IPS-18c (cell line): ENCODE results near the gene ANTXRL.
"Not testable (repeated sequence)": the region's sequence is repeated elsewhere in the genome, so short reads cannot be mapped to it uniquely, and the experiment has no call there.

Experiments
- H3K4me3 ChIP-seq: 2 replicates; pipeline ENCODE4 v1.7.0; 2013; ENCODE audit warnings: low read depth, mild to moderate bottlenecking, low read length, moderate library complexity; ENCODE audit not compliant: insufficient read depth
- H3K9me3 ChIP-seq: one replicate; pipeline ENCODE4 v1.6.1; 2013; ENCODE audit warnings: mild to moderate bottlenecking, low read length, moderate library complexity; ENCODE audit not compliant: control insufficient read depth, insufficient read depth

ANTXRL gene

GRCh38 chr10:46286991-46287693, at the start of gene ANTXRL:
TSS of gene ANTXRL (plus strand) at chr10:46286997. CDS start at chr10:46287263, 266 bp downstream.
- no peak within 1 kb of the TSS for H3K4me3 ChIP-seq
- H3K9me3 ChIP-seq = no peaks in the 10 kb centered on the region

- Histone ChIP-seq H3K4me3 (no peak overlapping the region), H3K9me3 (no peaks in the 10 kb centered on the region)
Observed at GRCh38 chr10:46237815-46238510, 48.8 kb upstream of the ANTXRL start.

DNA sequence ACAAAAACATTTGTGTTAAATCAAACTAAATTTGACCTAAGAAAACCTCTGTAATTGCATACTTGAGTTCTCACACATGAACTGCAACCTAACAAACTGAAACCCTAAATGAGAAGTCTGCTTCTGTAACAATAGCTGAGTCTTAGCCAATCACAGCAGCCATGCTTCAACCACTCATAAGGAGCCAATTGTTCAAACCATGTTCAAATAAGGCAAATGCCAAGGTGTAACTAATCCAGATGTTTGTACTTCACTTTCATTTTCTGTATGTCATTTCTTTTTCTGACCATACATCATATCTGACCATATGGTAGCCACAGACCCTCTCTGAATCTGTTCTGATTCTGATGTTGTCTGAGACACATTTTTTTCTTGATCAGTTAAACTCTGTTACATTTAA, 47.5 kb upstream of the ANTXRL start:
- Histone ChIP-seq H3K9me3 (no peaks in the 10 kb centered on the region), H3K4me3 (no peak overlapping the region)

GRCh38 chr10:46239993-46240683, 46.7 kb upstream of the ANTXRL start:
- H3K9me3 ChIP-seq = no peaks in the 10 kb centered on the region
- no peak overlapping the region for H3K4me3 ChIP-seq

GRCh38 chr10:46240684-46241565, 45.9 kb upstream of the ANTXRL start:
- Histone ChIP-seq H3K4me3 (no peak overlapping the region), H3K9me3 (no peaks in the 10 kb centered on the region)

- Histone ChIP-seq H3K9me3 (no peaks in the 10 kb centered on the region), H3K4me3 (no peak overlapping the region)
Observed at GRCh38 chr10:46245381-46245900, 41.4 kb upstream of the ANTXRL start.

DNA sequence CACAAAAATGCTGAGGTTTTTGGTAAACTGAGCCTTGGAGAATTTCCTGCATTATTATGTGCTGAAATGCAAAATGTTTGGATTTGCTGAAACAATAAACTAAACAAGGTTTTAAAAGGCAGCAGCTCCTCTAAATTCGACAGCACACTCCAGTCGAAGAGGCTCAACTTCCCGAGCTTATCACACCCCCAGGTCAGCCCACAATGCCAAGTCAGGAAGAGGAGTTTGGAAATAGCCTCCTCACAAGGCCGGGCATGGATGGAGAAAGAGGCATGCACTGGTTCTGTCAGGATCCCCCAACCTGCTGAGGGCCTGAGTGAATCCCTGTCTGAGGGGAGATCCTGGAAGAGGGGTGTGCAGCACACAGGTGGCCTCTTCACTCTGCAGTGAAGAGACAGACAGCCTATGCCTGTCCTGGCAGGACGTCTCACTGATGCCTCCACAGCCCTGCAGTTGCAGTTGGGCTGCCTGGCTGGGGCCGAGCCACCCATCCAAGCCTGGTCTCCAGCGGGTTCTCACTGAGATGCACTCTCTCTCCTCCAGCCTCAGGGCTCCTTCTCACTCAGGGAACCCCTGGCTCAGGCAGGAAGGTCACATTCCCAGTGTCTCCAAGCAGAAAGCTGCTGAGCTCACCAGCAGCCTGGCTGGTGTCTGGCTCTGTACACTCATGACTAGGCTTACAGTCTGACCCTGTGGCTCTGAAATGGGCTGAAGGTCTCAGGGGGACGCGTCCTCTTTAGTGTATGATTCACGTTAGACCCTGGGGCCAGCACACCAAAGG, 40.2 kb upstream of the ANTXRL start:
- H3K9me3 ChIP-seq, H3K4me3 ChIP-seq: not testable (repeated sequence)

DNA sequence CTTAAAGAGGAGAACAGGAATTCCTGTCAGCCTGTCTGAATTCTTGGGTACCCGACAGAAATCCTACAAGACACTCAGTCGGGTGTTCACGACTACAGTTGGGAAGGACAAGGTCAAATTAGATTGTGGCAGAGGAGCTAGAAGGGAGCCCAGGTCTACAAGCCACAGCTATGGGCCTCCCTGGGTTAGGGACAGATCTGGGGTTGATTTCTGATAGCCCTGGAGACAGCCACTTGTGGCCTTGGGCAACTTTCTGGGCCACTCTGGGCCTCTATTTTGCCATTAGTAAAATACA, 39.7 kb upstream of the ANTXRL start:
- Histone ChIP-seq H3K4me3 (no peak overlapping the region), H3K9me3 (peaks cover 2% of the 10 kb centered on the region)

DNA sequence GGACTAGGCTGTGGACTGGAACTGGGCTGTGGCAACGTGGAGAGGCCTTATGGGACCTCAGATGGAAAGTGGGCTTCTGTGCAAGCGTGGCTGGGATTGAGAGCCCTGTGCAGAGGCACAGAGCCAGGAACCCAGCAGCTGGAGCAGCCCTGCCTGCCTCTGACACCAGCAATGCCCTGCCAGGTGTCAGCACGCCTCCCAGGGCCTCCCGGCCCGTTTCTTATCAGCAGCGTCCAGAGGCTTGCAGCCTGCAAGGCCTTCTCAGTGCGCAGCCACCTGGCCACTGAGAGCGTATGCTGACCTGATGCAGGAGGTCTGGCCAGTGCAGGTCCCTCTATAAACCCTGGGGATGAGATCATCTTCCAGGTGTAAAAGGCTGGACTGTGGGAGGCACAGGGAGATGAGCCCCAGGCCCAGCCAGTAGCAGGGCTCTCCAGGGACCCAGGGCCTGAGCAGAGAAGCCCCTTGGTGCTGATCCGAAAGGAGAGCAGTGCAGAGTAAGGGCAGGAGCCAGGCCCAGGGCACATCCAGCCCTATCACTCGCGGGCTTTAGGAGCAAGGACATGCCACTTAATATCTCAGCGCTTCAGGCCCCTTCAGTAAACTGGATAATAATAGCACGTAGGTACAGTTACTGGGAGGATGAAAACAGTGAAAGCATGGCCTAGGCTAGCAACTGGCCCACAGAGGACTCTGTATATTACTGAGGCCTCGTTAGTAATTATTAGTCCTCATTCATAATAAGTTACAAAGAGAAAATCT, 38.8 kb upstream of the ANTXRL start:
- Histone ChIP-seq H3K9me3 (peaks cover 2% of the 10 kb centered on the region), H3K4me3 (no peak overlapping the region)

DNA sequence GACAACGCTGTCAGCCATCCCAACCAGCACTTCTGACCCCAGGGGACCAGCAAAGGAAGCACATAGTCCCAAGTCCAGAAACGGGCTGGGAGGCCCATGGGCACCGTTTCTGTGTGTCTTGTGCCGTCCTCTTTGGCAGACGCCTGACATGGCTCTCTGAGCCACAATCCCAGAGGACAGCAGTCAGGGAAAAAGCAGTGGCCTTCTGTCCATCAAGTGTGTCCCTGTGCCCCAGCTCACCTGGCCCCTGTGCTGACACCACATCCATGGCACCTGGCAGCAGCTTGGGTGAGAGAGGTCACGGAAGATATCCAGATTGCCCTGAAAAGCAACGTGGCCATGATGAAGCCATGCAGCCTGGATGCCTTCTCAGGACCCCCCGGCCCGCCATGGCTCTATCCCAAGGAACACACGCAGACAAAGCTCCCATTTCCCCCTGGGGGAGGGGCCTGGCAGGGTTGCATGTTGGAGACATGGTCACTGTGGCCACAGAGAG, 38.1 kb upstream of the ANTXRL start:
- peaks cover 2% of the 10 kb centered on the region for H3K9me3 ChIP-seq
- H3K4me3 ChIP-seq = no peak overlapping the region

- H3K4me3 ChIP-seq, H3K9me3 ChIP-seq: not testable (repeated sequence)
Observed at GRCh38 chr10:46249617-46250344, 37.0 kb upstream of the ANTXRL start.

GRCh38 chr10:46250481-46250880, 36.3 kb upstream of the ANTXRL start:
- Histone ChIP-seq H3K4me3 (no peak overlapping the region), H3K9me3 (peaks cover 2% of the 10 kb centered on the region)

DNA sequence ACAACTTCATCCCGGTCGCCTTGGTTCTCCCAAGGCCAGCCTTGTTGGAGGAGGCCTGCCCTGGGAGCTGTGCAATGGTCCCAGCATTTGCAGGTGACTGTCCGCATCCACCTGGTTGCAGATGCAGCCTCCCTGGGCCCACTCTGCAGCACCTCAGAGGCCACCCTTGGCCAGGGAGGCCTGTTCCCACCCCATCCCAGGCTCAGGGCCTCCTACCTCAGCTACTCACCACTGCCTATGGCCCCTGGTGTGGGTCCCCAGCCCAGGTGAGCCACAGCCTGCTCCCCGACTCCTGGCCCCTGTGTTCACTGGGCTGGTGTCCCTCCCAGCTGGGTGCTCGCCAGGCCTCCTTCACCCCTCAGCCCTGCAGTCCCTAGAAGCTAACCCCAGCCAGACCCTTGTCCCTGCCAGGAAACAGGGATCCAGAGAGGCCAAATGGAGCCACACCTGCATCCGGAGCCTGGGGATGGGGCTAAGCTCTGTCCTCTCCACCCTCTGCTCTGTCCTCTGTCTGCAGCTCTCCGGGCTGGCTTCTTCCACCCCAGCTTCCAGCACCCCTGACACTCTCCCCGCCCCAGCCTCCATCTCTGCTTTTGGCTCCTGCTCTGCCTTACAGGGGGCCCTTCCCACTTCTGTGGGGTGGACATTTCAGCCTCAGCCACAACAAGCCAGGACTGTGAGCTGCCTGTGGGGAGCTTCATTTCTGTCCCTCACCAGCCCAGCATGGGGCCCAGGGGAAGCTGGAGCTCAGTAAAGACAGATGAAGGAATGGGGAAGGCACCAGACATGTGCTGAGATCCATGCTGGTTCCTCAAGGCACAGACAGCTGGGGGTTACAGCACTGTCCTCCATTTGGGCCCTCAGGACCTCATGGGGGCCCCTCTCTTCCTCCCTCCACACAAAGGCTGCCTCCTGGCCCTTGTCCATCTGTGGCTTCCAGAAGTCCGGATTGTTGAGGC, 35.6 kb upstream of the ANTXRL start:
- peaks cover 2% of the 10 kb centered on the region for H3K9me3 ChIP-seq
- H3K4me3 ChIP-seq = no peak overlapping the region
